ENCODE data around the gene FEZF2. TPM values are rescaled to one million over a fixed set of nuclear protein-coding genes. Genes with fewer than 3 reads are reported as not detected.

FEZF2 gene
- total RNA-seq, 1 experiment from 2014 or later, result not detected

DNA sequence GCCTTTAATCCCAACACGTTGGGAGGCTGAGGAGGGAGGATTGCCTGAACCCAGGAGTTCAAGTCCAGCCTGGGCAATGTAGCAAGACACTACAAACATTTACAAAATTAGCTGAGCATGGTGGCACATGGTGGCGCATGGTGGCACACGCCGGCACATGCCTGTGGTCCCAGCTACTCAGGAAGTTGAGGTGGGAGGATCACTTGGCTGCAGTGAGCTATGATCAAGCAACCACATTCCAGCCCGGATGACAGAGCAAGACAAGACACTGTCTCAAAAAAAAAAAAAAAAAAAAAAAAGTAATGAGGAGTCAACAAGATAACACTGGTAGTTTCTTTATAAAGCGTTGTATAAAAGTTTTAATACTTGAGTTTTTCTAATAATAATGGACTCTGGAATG is 10.1 kb downstream of the FEZF2 start:
- no peaks in the 10 kb centered on the region for H3K9me3 ChIP-seq (ENCODE audit: low read length)
- no peak overlapping the region for H2AFZ ChIP-seq (ENCODE audit: low read length)
- no peaks in the 10 kb centered on the region for H3K4me1 ChIP-seq (ENCODE audit: insufficient read depth, low read length)
- H3K9me2 ChIP-seq (replicated peaks; ENCODE audit: low read length), result no peaks in the 10 kb centered on the region
- H4K20me1 ChIP-seq (ENCODE audit: low read length), result no peaks in the 10 kb centered on the region
- H3F3A ChIP-seq (ENCODE audit: low read length, unreplicated experiment), result no peaks in the 10 kb centered on the region
- H3K27me3 ChIP-seq (ENCODE audit: low read length), result peaks cover 3% of the 10 kb centered on the region; the same call in 1 of the 2 replicates
- H3K9ac ChIP-seq (ENCODE audit: low read length), result no peak overlapping the region
- DNase-seq (no peak), ATAC-seq (no peak)
- CTCF ChIA-PET, result no interaction called here
- no peak overlapping the region for H3K4me3 ChIP-seq (ENCODE audit: low read length)
- POLR2A ChIA-PET (ENCODE audit: unreplicated experiment), result no interaction called here
- no peaks in the 10 kb centered on the region for H3K79me2 ChIP-seq (ENCODE audit: low read length)
- no TSS peak for BruUV-seq (replicated peaks)
- no peak overlapping the region for H3K27ac ChIP-seq (ENCODE audit: low read length)
- no peaks in the 10 kb centered on the region for H3K36me3 ChIP-seq (ENCODE audit: low read depth, low read length)
- H3K4me2 ChIP-seq (ENCODE audit: low read length), result no peak overlapping the region
- TF ChIP-seq, protein P1, sequence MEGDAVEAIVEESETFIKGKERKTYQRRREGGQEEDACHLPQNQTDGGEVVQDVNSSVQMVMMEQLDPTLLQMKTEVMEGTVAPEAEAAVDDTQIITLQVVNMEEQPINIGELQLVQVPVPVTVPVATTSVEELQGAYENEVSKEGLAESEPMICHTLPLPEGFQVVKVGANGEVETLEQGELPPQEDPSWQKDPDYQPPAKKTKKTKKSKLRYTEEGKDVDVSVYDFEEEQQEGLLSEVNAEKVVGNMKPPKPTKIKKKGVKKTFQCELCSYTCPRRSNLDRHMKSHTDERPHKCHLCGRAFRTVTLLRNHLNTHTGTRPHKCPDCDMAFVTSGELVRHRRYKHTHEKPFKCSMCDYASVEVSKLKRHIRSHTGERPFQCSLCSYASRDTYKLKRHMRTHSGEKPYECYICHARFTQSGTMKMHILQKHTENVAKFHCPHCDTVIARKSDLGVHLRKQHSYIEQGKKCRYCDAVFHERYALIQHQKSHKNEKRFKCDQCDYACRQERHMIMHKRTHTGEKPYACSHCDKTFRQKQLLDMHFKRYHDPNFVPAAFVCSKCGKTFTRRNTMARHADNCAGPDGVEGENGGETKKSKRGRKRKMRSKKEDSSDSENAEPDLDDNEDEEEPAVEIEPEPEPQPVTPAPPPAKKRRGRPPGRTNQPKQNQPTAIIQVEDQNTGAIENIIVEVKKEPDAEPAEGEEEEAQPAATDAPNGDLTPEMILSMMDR (conservative IDR thresholded peaks at IDR 0.05; ENCODE audit: low read depth, low read length), result no peak
- TF ChIP-seq EZH2 (IDR thresholded peaks at IDR 0.05; ENCODE audit: low read length, unreplicated experiment) (no peak), EZH2phosphoT487 (IDR thresholded peaks at IDR 0.05; ENCODE audit: borderline replicate concordance, low read length) (no peak)
- intact Hi-C loops (cut with micrococcal nuclease), result no loop called here

DNA sequence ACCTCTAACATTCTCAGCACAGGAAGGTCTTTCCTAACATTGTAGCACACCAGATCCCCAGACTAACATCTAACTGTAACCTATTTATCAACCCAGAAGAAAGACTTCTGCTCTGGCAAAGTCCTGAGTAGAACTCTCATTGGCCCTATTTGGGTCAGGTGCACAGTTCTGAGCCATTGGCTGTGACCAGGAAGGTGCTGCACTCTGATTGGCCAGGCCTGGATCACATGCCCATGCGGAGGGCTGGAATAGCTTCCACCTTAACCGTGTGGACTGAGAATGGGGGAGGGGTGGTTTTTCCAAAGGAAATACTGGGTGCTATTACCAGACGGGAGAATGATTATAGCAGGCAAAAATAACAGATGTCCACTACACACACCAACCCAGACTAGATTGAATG is 11.5 kb downstream of the FEZF2 start:
- no peak for TF ChIP-seq EZH2 (IDR thresholded peaks at IDR 0.05; ENCODE audit: low read length, unreplicated experiment)
- TF ChIP-seq EZH2phosphoT487 (IDR thresholded peaks at IDR 0.05; ENCODE audit: borderline replicate concordance, low read length), result no peak
- TF ChIP-seq, protein P1 (conservative IDR thresholded peaks at IDR 0.05; ENCODE audit: low read depth, low read length), result no peak
- intact Hi-C loops (cut with micrococcal nuclease), result no loop called here
- ATAC-seq, result no peak
- 0 out of 2 replicates have a peak, but pooled peaks cover 3% of the 10 kb centered on the region for H3K27me3 ChIP-seq (ENCODE audit: low read length)
- no peaks in the 10 kb centered on the region for H3K9me3 ChIP-seq (ENCODE audit: low read length)
- ChIA-PET CTCF (no interaction called here), POLR2A (ENCODE audit: unreplicated experiment) (no interaction called here)
- no peak for DNase-seq
- no peaks in the 10 kb centered on the region for H3K4me1 ChIP-seq (ENCODE audit: insufficient read depth, low read length)
- no peaks in the 10 kb centered on the region for H3K36me3 ChIP-seq (ENCODE audit: low read depth, low read length)
- H2AFZ ChIP-seq (ENCODE audit: low read length), result no peak overlapping the region
- no peaks in the 10 kb centered on the region for H4K20me1 ChIP-seq (ENCODE audit: low read length)
- H3K79me2 ChIP-seq (ENCODE audit: low read length), result no peaks in the 10 kb centered on the region
- no peaks in the 10 kb centered on the region for H3F3A ChIP-seq (ENCODE audit: low read length, unreplicated experiment)
- H3K4me3 ChIP-seq (ENCODE audit: low read length), result no peak overlapping the region
- no peak overlapping the region for H3K4me2 ChIP-seq (ENCODE audit: low read length)
- no peak overlapping the region for H3K27ac ChIP-seq (ENCODE audit: low read length)
- H3K9me2 ChIP-seq (replicated peaks; ENCODE audit: low read length), result no peaks in the 10 kb centered on the region; the same call in 1 of the 2 replicates
- H3K9ac ChIP-seq (ENCODE audit: low read length), result no peak overlapping the region
- BruUV-seq (replicated peaks), result no TSS peak

GRCh38 chr3:62361261-62361660 is 12.1 kb downstream of the FEZF2 start:
- no peaks in the 10 kb centered on the region for H3K9me3 ChIP-seq (ENCODE audit: low read length)
- H3K27me3 ChIP-seq (ENCODE audit: low read length), result 0 out of 2 replicates have a peak, but pooled peaks cover 3% of the 10 kb centered on the region
- ChIA-PET CTCF (no interaction called here), POLR2A (ENCODE audit: unreplicated experiment) (no interaction called here)
- H4K20me1 ChIP-seq (ENCODE audit: low read length), result no peaks in the 10 kb centered on the region
- no TSS peak for BruUV-seq (replicated peaks)
- TF ChIP-seq, protein P1 (conservative IDR thresholded peaks at IDR 0.05; ENCODE audit: low read depth, low read length), result no peak
- TF ChIP-seq EZH2phosphoT487 (IDR thresholded peaks at IDR 0.05; ENCODE audit: borderline replicate concordance, low read length) (no peak), EZH2 (IDR thresholded peaks at IDR 0.05; ENCODE audit: low read length, unreplicated experiment) (no peak)
- H3K9me2 ChIP-seq (replicated peaks; ENCODE audit: low read length), result no peaks in the 10 kb centered on the region; the same call in 1 of the 2 replicates
- H3K4me2 ChIP-seq (ENCODE audit: low read length), result no peak overlapping the region
- H3K4me3 ChIP-seq (ENCODE audit: low read length), result no peak overlapping the region
- no peak overlapping the region for H3K27ac ChIP-seq (ENCODE audit: low read length)
- DNase-seq (no peak), ATAC-seq (no peak)
- intact Hi-C loops (cut with micrococcal nuclease), result no loop called here
- no peaks in the 10 kb centered on the region for H3K4me1 ChIP-seq (ENCODE audit: insufficient read depth, low read length)
- H3K36me3 ChIP-seq (ENCODE audit: low read depth, low read length), result no peaks in the 10 kb centered on the region
- H3K79me2 ChIP-seq (ENCODE audit: low read length), result no peaks in the 10 kb centered on the region
- no peaks in the 10 kb centered on the region for H3F3A ChIP-seq (ENCODE audit: low read length, unreplicated experiment)
- no peak overlapping the region for H2AFZ ChIP-seq (ENCODE audit: low read length)
- no peak overlapping the region for H3K9ac ChIP-seq (ENCODE audit: low read length)
